GM20000 (cell line): Measurements from ENCODE around the gene GNAQ.

Experiments
- DNase-seq: peaks from one replicate; pipeline ENCODE4 v3.0.0; 2012; ENCODE audit warnings: low spot score
- CTCF ChIP-seq: IDR thresholded peaks from 2 replicates; pipeline ENCODE4 v1.5.1; 2012; ENCODE audit warnings: mild to moderate bottlenecking, control low read depth; ENCODE audit errors: extremely low read depth, missing control alignments

The GNAQ gene

GRCh38 chr9:77975806-77976205, 55.8 kb downstream of the GNAQ start:
- no peak for TF ChIP-seq CTCF
- DNase-seq, result no peak

GRCh38 chr9:77975036-77975435, 56.6 kb downstream of the GNAQ start:
- TF ChIP-seq CTCF, result no peak
- no peak for DNase-seq

DNA sequence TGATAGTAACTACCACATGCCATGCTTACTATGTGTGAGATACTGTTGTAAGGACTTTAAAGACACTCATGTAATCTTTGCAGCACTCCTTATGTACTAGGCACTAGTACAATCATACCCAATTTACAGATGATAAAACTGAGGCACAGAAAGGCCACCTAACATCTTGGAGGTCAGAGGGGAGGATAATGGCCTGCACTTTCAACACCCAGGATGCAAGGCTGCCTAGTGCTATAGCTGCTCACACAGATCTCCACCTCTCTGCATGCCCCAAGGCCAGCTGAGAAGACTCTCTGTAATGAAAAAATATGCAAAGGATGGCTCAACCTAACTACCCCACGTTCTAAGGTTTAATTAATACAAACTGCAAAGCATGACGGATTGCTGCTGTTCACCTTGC, 57.2 kb downstream of the GNAQ start:
- no peak for DNase-seq
- TF ChIP-seq CTCF, result no peak

- no peak for DNase-seq
- TF ChIP-seq CTCF, result no peak
These were observed 62.5 kb downstream of the GNAQ start for GRCh38 chr9:77969083-77969482.

- TF ChIP-seq CTCF, result no peak
- no peak for DNase-seq
These were observed 63.1 kb downstream of the GNAQ start for GRCh38 chr9:77968506-77968905.

- no peak for DNase-seq
- no peak for TF ChIP-seq CTCF
These were observed 64.9 kb downstream of the GNAQ start for GRCh38 chr9:77966718-77967117.

- TF ChIP-seq CTCF, result no peak
- no peak for DNase-seq
These were observed 66.0 kb downstream of the GNAQ start for GRCh38 chr9:77965445-77966123.
